Thoracic aorta (tissue), 2 donors: Measurements from ENCODE around the gene ABHD14A. TPM values are rescaled to one million over a fixed set of nuclear protein-coding genes. Genes with fewer than 3 reads are reported as not detected.

Source experiments
- ATAC-seq: fragments of 150-250 bp; one replicate; pipeline ENCODE4 v1.8.0; 2017; ENCODE audit warnings: low read depth; ENCODE audit not compliant: insufficient number of reproducible peaks, low FRiP score
- DNase-seq: peaks from one replicate; pipeline ENCODE4 v3.0.0-alpha.2; 2020; ENCODE audit warnings: low spot score
- H3K27ac ChIP-seq, 2 donors: fragments of 200-600 bp; sonication (generic); 1 replicate in 1 of 2; 2 replicates in 1 of 2; pipeline ENCODE4 v1.5.1; 2016; ENCODE audit warnings: mild to moderate bottlenecking in 2 of 2, moderate library complexity in 2 of 2
- H3K27me3 ChIP-seq: fragments of 200-600 bp; sonication (generic); replicated peaks from 2 replicates; pipeline ENCODE4 v1.6.0; 2016; ENCODE audit warnings: mild to moderate bottlenecking; ENCODE audit not compliant: insufficient read depth
- H3K36me3 ChIP-seq: fragments of 200-600 bp; sonication (generic); one replicate; pipeline ENCODE4 v1.5.1; 2016
- H3K4me1 ChIP-seq, 2 donors: fragments of 200-600 bp; sonication (generic); 1 replicate in 1 of 2; 2 replicates in 1 of 2; pipeline versions ENCODE4 v1.5.1 to v1.6.0; 2016; ENCODE audit warnings: low read depth in 2 of 2, mild to moderate bottlenecking in 1 of 2; ENCODE audit not compliant: control insufficient read depth in 1 of 2
- H3K4me3 ChIP-seq: fragments of 200-600 bp; sonication (generic); 2 replicates; pipeline ENCODE4 v1.5.1; 2016; ENCODE audit warnings: mild to moderate bottlenecking
- H3K9me3 ChIP-seq: fragments of 200-600 bp; sonication (generic); 2 replicates; pipeline ENCODE4 v1.5.1; 2016
- CTCF ChIP-seq: fragments of 200-600 bp; sonication (generic); IDR thresholded peaks from one replicate; pipeline ENCODE4 v1.5.1; 2019; ENCODE audit warnings: antibody characterized with exemption
- total RNA-seq, 2 donors: library from RNA; depleted of rRNA; stranded (reverse); fragments of >200 nt; gene quantifications; one replicate each; pipeline versions ENCODE4 v1.1.0 to v1.2.3, GENCODE V29; 2016

The ABHD14A gene
- total RNA-seq, 2 donors from 2014 or later = 9.7 to 24.0 TPM

DNA sequence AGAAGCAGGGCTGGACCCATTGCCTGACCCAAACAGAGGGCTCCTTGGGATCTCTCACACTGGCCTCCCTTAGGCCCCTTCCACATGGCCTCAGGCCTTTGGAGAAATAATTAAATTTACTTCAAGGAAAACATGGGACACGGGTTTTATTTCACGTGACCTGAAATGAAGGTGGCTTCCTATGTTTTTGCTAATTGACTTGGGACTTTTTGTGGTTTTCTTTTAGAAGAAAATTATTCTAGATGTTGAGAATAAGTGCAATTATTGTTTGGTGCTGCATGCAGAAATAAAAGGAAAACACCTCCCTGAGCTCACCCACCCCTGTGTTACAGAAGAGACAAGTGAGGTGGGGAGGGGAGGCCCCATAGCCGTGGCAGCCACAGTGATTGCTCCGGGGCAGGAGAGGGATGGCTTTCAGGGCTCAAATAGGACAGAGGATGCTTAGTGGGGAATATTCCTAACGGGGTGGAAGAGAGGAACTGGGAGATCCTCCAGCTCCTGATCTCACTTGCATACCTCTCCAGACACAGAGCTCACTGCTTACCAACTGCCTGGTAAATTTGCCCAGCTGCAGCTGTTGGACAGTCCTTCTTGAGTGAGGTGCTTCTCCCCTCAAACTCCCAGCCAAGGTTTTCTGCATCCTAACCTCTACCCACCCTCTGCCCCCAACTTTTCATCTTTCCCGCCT is 50.0 kb downstream of the ABHD14A start:
- no peak for ATAC-seq
- H3K27ac ChIP-seq = peak overlapping the region; percentile 92 to 95

GRCh38 chr3:52025453-52025852 is 50.6 kb downstream of the ABHD14A start:
- Histone ChIP-seq H3K9me3 (no peaks in the 10 kb centered on the region), H3K27ac (peak overlapping the region; percentile 92 to 95), H3K27me3 (no peaks in the 10 kb centered on the region), H3K4me3 (no peak overlapping the region), H3K4me1 (peaks cover 33 to 60% of the 10 kb centered on the region in 2 donors), H3K36me3 (no peaks in the 10 kb centered on the region)
- ATAC-seq (no peak), DNase-seq (no peak)
- TF ChIP-seq CTCF = no peak

More for the DNA sequence above, 50.0 kb downstream of the ABHD14A start:
- no peak for DNase-seq
- H3K9me3 ChIP-seq = no peaks in the 10 kb centered on the region
- H3K27me3 ChIP-seq = no peaks in the 10 kb centered on the region
- no peak overlapping the region for H3K4me3 ChIP-seq
- H3K4me1 ChIP-seq = peaks cover 39 to 66% of the 10 kb centered on the region in 2 donors
- no peak for TF ChIP-seq CTCF
- H3K36me3 ChIP-seq = no peaks in the 10 kb centered on the region

DNA sequence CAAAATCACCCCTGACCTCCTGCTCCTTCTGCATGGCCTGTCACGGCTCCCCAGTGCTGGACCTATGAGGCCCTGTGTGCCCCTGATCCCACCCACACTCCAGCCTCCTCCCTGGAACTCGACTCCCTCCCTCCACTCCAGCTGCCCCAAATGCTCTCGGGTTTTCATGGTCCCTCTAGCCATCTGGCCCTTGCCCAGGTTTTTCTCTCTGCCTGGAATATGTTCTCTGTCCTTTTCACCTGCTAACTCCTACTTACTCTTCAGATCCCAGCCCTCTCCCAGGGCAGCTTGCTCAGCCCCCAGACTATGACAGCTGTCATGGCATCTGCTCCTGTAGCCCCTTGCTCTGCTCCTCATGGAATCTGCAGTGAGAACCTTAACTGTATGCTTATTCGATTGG is 51.2 kb downstream of the ABHD14A start:
- Histone ChIP-seq H3K27ac (peak overlapping the region; percentile 19 to 92), H3K27me3 (no peaks in the 10 kb centered on the region)
- no peak for DNase-seq

GRCh38 chr3:52028572-52028971 is 53.7 kb downstream of the ABHD14A start:
- H3K4me3 ChIP-seq = no peak overlapping the region
- ATAC-seq (no peak), DNase-seq (no peak)
- H3K27ac ChIP-seq = no peak overlapping the region
- peaks cover 16 to 29% of the 10 kb centered on the region in 2 donors for H3K4me1 ChIP-seq
- no peaks in the 10 kb centered on the region for H3K27me3 ChIP-seq
- no peak for TF ChIP-seq CTCF
- no peaks in the 10 kb centered on the region for H3K9me3 ChIP-seq
- no peaks in the 10 kb centered on the region for H3K36me3 ChIP-seq

More for the DNA sequence above, 51.2 kb downstream of the ABHD14A start:
- H3K9me3 ChIP-seq = no peaks in the 10 kb centered on the region
- H3K4me3 ChIP-seq = no peak overlapping the region
- peaks cover 32 to 54% of the 10 kb centered on the region in 2 donors for H3K4me1 ChIP-seq
- no peak for TF ChIP-seq CTCF
- H3K36me3 ChIP-seq = no peaks in the 10 kb centered on the region
- ATAC-seq = no peak

GRCh38 chr3:52029053-52029452 is 54.2 kb downstream of the ABHD14A start:
- H3K27ac ChIP-seq = no peak overlapping the region
- H3K27me3 ChIP-seq = no peaks in the 10 kb centered on the region
- H3K9me3 ChIP-seq = no peaks in the 10 kb centered on the region
- ATAC-seq (no peak), DNase-seq (no peak)
- no peak overlapping the region for H3K4me3 ChIP-seq
- TF ChIP-seq CTCF = no peak
- H3K36me3 ChIP-seq = no peaks in the 10 kb centered on the region
- peaks cover 11 to 24% of the 10 kb centered on the region in 2 donors for H3K4me1 ChIP-seq
